Right cardiac atrium (tissue), 5 donors: Measurements from ENCODE around the gene POLA1. TPM values are rescaled to one million over a fixed set of nuclear protein-coding genes. Genes with fewer than 3 reads are reported as not detected.

Source experiments
- ATAC-seq, 2 donors: fragments of 200-7000 bp; cut with Tn5 transposase; one replicate each; pipeline versions ENCODE4 v1.8.0 to v1.9.1; 2020; ENCODE audit warnings: moderate library complexity in 2 of 2, mild to moderate bottlenecking in 1 of 2
- DNase-seq, 3 donors: peaks; one replicate each; pipeline ENCODE4 v3.0.0-alpha.2; 2020
- H3K27ac ChIP-seq: one replicate; pipeline ENCODE4 v1.5.1; 2013; ENCODE audit warnings: mild to moderate bottlenecking, low read length, control low read depth, moderate library complexity
- H3K27me3 ChIP-seq: one replicate; pipeline ENCODE4 v1.6.1; 2013; ENCODE audit not compliant: control insufficient read depth, insufficient read depth
- H3K4me1 ChIP-seq: one replicate; pipeline ENCODE4 v1.6.1; 2013; ENCODE audit warnings: low read length; ENCODE audit not compliant: control insufficient read depth, insufficient read depth
- H3K4me3 ChIP-seq: one replicate; pipeline ENCODE4 v1.5.1; 2013; ENCODE audit warnings: low read length, control low read depth
- H3K9me3 ChIP-seq: one replicate; pipeline ENCODE4 v1.6.1; 2013; ENCODE audit warnings: low read length; ENCODE audit not compliant: control insufficient read depth
- WGBS: extraction: QIAGEN DNeasy Blood & Tissue Kit; methylation state at CpG from one replicate; pipeline ENCODE4 v1.1.7; 2013; 5-methylcytosine and 5-hydroxymethylcytosine counted together
- intact Hi-C, 4 donors: fragments of 100-400 bp; cut with DNase I; formaldehyde crosslinking; loops; one replicate each; pipeline versions ENCODE4 v1.11.0 to v1.14.0; 2022 to 2023
- polyA plus RNA-seq: library from polyadenylated mRNA; stranded (reverse); fragments of 200-250 nt; gene quantifications from one replicate; pipeline ENCODE4 v1.2.3, GENCODE V29; 2013
- total RNA-seq, 4 donors: library from RNA; stranded (reverse); fragmentation: NEBNext Ultra II Directional; extraction: Animal tissue kit (Norgen Biotek cat#: 25700); gene quantifications; one replicate each; pipeline ENCODE4 v1.2.1, GENCODE V29; 2021
- donor health status: healthy with polysubstance abuse.
- donor health status: DM: no; HTN: yes; CAD: no.
- donor health status: DM: no; HTN: no; CAD: no.
- donor health status: DM: no; HTN: yes; CAD: no; lungs with severe emphysema.
- donor health status: DM: yes; HTN: yes; CAD: no.

The POLA1 gene
- total and polyA plus RNA-seq, 5 donors: 3.6 to 12.3 (median 9.1) TPM

DNA sequence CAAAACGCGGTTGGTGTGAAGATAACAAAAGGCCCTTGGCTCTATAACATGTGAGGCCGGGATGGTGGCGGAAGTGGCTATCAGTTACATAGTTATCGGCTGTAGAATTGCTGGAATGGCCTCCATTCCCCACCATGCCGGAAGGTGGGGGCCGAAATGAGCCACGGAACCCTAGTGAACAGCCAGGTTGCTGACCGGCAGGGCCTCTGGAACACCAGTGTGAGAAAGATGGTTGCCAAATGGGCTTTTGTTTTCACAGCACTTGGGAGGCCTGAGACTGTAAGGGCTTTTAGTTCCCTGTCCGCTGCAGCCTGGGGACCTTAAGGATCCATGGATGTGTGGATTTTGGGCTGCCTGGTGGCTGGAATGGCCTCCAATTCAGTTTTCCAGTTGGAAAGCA, 345.3 kb downstream of the POLA1 start:
- DNase-seq: no peak
- Histone ChIP-seq H3K4me1 (no peaks in the 10 kb centered on the region), H3K9me3 (no peaks in the 10 kb centered on the region), H3K4me3 (no peak overlapping the region), H3K27ac (no peak overlapping the region), H3K27me3 (no peaks in the 10 kb centered on the region)
- intact Hi-C loops: no loop called here
- 79% methylated on average over 10 of the region's 10 CpGs for WGBS
- no peak for ATAC-seq

GRCh38 chrX:25043192-25043591, 349.5 kb downstream of the POLA1 start:
- intact Hi-C loops: no loop called here
- Histone ChIP-seq H3K9me3 (no peaks in the 10 kb centered on the region), H3K4me1 (no peaks in the 10 kb centered on the region), H3K4me3 (no peak overlapping the region), H3K27me3 (no peaks in the 10 kb centered on the region), H3K27ac (no peak overlapping the region)
- WGBS: 78% methylated on average over 1 of the region's 1 CpG
- ATAC-seq (no peak), DNase-seq (no peak)

Other genes starting within 250 kb of the POLA1 start
- gene PDK3, start 228.6 kb upstream of the POLA1 start, total RNA-seq: 10 to 100 TPM; 21.1 to 27.5 (median 25.1) TPM
- 8.3 TPM for gene PDK3, start 228.6 kb upstream of the POLA1 start, polyA plus RNA-seq
- 10 to 100 TPM in 1 of 4 donors, 1 to 10 TPM in 3; 2.3 to 11.1 (median 7.9) TPM for gene PCYT1B, start 46.6 kb upstream of the POLA1 start, total RNA-seq
- 4.9 TPM for gene PCYT1B, start 46.6 kb upstream of the POLA1 start, polyA plus RNA-seq